ENCODE data around the gene EPB41L5. TPM values are rescaled to one million over a fixed set of nuclear protein-coding genes. Genes with fewer than 3 reads are reported as not detected.

The EPB41L5 gene
- total RNA-seq, 2 donors from 2014 or later: 9.3 to 13.1 TPM

GRCh38 chr2:120210270-120210693, 197.4 kb downstream of the EPB41L5 start:
- intact Hi-C loops (cut with DNase I): no loop called here
- DNase-seq (no peak), ATAC-seq (peak in 1 of 2 donors; percentile 7)

DNA sequence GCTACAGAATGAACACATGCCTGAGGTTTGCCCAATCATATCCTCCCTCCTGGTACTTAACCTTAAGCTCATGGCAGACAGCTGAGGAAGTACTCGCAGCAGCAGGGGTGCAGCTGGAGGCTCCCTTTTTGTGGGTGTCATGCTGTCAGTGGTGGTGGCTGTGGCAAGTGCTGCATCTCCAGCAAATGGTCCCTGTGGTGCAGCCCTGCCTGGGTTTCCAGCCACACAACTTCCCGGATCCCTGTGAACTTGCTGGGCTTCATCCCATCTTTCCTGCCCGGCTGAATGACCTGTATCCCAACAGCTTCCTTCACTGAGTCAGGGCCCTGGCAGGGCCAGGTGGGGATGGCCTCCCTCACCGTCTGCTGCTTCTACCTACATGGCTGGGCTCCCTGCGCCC, 205.3 kb downstream of the EPB41L5 start:
- ATAC-seq (no peak), DNase-seq (no peak)
- intact Hi-C loops (cut with DNase I): no loop called here

DNA sequence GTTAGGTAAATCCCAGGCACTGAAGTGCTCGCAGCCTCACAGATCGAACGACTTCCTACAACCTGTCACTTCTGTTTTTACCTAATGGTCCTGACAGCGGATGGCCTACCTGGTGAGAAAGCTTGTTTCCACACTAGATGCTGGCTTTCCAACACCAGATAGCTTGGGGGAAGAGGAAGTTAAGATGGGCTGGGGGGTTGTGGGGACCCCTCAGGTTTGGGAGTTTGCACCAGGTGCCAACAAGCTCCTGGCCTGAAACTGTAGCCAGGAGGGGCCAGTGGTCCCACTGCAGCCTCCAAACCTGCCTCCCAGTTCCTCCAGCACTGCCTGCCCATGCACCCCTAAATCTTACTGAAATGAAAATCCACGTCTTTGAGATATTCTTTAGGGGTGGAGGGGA, 206.4 kb downstream of the EPB41L5 start:
- no peak for ATAC-seq
- intact Hi-C loops (cut with DNase I): no loop called here
- DNase-seq: no peak

DNA sequence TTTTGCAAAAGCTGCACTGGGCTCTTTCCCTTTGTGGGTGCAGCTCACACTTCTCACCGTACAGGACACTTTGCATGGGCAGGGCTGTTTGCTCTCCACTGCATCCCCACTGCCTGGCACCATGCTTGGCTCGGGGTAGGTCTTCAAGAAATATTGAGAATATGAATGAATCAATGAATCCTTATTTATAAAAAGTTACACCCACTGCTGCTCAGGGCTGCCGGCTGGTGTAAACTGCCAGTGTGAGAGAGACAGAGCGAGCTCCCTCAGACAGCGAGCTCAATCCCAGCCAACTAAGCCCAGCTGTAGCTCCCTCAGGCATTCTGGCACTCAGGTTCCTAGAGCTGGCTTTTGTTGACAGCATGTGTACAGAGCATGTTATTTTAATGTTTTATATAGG, 206.9 kb downstream of the EPB41L5 start:
- intact Hi-C loops (cut with DNase I): no loop called here
- ATAC-seq: no peak
- no peak for DNase-seq

DNA sequence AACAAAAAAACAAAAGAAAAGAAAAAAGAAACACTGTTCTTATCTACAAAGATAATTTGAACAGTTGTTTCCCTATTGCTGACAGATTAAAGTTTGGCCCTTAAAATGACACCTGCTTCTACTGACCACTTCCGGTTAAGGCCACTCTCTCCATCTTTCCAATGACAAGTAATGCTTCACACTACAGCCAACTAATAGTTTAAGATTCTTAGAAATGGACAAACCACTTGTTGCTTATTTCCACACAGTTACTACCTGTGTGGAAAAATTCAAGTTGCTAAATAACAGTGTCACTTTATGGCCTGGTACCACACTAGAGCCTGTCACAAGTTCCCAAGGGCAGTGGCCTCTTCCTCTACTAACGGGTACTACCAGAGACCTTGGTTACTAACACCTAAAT, 207.9 kb downstream of the EPB41L5 start:
- DNase-seq (no peak), ATAC-seq (no peak)
- intact Hi-C loops (cut with DNase I): no loop called here

DNA sequence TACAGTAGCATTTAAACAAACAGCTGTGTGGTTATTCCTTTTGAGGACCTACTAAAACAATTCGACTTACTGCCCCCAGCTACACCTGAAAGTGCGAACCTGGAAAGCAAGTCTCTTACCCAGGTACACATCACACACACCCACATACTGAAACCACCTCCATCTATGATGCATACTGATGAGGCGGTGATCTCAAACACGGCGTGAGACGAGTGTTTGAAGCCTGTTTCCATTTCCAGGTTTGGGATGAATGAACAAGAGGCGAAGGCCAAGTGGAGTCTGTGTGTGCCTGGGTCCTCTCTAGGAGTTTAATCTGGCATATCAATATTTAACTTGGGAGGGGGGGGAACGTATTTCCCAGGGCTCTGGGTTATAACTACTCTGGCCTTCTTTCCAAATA, 208.7 kb downstream of the EPB41L5 start:
- no peak for DNase-seq
- ATAC-seq: no peak
- intact Hi-C loops (cut with DNase I): no loop called here

DNA sequence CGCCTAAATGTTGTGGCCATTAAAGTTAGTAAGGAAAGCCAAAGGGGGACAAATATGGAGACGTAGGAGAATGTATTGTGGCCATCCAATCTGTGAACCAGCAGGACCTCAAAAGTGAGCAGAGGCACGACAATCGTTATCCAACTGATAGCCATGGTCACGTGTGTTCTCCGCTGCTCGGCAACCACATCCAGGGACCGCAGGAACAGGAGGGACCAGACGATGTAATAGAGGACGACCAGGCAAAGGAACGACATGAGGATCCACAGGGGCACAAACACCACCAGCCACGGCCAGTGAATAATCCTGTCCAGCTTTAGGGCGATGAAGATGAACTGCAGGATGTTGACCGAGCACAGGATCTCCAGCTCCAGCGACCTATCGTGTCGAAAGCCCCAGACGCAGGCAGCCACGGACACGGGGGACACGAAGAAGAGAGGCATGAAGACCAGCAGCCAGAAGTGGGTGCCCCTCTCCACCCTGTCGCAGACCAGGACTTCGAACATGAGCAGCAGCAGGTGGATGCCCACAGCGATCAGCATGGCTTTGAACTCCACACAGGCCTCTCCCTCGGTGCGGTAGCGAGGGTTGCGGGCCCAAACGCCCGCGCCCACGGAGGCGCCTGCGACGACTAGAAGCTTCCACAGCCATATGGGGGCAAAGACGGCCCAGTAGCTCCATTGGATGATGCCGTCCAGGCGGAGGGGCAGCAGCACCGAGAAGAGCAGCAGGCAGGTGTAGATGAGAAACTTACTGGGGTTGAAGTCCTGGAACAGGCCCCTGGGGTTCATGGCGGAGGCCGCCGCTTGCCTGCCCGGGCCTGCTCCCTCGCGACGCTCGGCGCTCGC, 209.5 kb downstream of the EPB41L5 start:
- intact Hi-C loops (cut with DNase I): no loop called here
- ATAC-seq: no peak

DNA sequence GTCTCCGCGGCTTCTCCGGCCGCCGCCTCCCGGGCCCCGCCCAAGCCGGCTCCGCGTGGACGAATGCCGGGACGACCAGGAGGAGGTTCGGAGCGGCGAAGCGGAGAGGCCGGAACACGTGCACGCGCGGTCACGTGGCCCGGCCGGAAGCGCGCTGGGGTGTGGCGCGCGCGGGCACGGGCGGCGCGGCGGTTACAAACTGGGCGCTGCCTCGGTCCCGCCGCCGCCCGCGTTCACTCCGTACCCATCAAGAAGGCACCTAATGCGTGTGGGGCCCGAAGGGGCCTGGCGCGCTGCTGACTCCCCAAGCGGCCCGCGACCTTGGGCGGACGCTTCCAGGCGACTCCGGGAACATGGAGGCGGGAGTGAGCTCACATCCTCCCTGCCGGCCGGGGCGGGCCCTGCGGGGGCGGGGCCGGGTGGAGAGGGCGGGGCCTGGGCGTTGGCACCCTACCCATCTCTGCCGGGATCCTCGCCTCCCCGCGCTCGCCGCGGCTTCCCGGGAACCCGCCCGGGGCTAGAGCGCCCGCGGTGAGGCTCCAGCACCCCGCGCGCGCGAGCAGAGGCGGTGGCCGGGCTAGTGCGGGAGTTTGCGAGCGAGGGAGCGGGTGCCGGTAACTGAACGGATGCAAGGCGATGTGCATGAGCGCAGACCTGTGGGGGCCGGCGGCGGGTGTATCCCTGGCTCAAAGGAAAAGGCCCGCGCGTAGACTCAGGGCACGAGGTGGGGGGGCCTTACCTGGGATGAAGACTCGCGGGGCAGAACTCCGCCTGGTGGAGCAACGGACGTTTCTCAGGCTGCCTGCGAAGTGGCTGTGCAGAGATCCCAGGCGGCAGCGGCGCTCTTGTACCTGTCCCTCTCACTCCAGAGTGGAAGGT, 210.4 kb downstream of the EPB41L5 start, which contains the start of gene TMEM185B:
TSS of gene TMEM185B (minus strand) at position 367 of the 879 bp plus-strand sequence. CDS start 424 bp downstream, outside the sequence.
- ATAC-seq (peak; percentile 98), DNase-seq (peak; percentile 89)
- intact Hi-C loops (cut with DNase I): no loop called here

More for the DNA sequence above, 209.5 kb downstream of the EPB41L5 start:
- no peak for DNase-seq

DNA sequence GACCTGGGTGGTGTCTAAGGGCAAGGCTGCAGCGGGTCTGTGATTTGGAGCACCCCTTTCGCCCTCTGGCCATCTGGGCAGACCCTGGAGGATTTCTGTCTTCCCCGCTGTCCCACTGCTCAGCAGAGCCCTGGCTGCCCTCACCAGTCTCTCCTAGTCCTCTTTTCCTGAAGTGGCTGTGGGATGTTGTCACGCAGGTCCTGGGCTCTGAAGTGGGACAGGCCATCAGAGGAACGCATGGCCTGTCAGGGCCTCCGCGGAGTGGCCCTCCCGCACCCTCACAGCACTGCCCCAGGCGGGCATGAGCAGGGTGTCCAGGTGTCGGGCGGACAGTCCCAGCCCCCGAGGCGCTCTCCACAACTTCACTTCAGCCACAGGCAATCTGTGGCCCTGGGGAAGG, 211.4 kb downstream of the EPB41L5 start:
- intact Hi-C loops (cut with DNase I): no loop called here
- ATAC-seq (no peak), DNase-seq (no peak)

GRCh38 chr2:120224735-120225548, 212.1 kb downstream of the EPB41L5 start:
- ATAC-seq: no peak
- DNase-seq: no peak
- intact Hi-C loops (cut with DNase I): no loop called here

- intact Hi-C loops (cut with DNase I): no loop called here
- ATAC-seq (no peak), DNase-seq (peak; percentile 11)
Measured at GRCh38 chr2:120225549-120226065, 212.7 kb downstream of the EPB41L5 start.

DNA sequence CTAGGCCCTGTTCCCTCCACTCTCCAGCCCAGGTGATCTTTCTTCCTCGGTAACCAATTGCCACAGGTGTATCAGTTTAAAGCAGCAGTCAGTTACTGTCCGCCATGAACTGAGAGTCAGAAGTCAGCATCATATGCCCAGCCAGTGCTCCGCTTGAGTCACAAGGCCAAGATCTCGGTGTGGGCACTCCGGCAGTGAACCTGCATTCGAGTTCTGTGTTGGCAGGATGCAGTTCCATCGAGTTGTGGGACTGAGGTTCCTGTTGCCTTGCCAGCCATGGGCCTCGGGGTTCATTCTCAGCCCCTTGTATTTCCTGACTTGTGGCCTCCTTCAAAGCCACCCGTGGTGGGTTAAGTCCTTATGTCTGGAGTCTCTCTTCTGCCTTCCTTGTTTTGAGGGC, 213.4 kb downstream of the EPB41L5 start:
- intact Hi-C loops (cut with DNase I): no loop called here
- DNase-seq: no peak
- ATAC-seq: no peak

DNA sequence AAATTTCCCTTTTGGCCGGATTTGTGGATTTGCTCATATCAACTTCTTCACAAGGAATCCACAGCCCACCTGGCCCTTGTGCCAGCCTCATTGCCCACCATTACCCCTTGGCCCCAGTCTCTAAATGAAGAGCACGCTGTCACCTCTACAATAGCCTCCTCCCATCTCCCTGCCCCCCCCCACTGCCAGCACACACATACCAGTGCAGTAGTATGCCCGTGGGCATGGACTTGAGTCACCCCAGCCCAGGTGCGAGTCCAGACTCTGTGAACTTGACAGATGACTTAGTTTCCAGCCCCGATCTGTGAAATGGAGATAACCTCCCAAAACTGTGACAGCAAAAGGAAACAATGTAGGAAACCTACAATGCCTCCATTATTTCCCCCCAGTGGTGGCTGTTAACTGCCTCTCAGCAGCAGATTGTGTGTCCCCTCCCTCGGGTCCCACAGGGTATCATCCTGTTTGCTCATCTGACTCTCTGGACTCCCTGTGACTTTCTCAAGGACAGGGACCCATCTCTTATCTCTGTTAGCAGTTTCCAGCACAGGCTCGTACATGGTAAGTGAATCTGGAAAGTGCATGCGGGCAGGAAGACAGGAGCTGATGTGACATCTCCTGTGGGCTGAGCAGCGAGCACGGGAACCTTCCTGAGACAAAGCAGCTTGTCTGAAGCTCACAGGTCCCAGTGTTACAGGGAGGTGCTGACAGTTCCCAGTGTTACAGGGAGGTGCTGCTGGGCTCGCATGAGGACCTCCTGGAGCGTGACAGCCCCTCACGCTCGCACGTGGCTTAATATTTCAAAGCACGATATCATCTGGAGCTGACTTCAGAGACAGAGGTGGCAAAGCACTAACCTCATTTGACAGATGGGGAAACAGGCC, 214.5 kb downstream of the EPB41L5 start:
- no peak for DNase-seq
- intact Hi-C loops (cut with DNase I): no loop called here
- no peak for ATAC-seq

- DNase-seq (no peak), ATAC-seq (no peak)
- intact Hi-C loops (cut with DNase I): no loop called here
Measured at GRCh38 chr2:120228503-120228902, 215.6 kb downstream of the EPB41L5 start.

Measured in left cardiac atrium (tissue), 4 donors.